ENCODE measurements around the gene LARGE1.

Gene LARGE1

DNA sequence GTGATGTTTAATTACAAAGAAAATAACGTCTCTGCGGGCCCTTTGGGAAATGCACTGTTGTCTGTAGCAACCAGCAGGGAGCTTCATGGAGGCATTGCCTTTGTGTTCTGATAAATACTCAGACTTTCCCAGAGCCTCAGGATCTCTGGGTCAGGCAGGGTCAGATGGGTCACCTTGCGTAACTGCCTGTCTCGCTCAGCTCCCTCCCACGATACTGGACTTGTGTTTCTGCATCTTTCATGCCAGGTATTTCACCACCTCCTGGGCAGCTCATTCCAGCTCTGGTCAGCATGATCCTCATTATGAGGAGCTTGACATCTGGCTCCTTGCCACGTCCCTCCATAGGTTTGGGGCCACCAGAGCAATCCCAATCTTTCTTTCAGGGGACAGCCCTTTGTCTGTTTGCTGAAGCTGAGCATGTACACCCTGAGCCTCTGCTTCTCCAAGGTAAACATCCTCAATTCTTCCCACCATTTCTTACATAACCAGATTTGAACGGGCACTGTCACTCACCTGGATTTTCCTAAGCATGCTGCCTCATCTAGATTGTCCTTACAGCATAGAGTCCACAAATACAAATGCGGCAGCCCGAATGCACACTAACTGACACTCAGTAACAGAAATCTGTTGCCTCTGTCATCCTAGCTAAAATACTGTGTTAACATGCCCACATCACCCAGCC, 162.3 kb downstream of the LARGE1 start:
- DNase-seq: no peak

GRCh38 chr22:33757041-33757801, 163.1 kb downstream of the LARGE1 start:
- DNase-seq: no peak

GRCh38 chr22:33756508-33756949, 163.7 kb downstream of the LARGE1 start:
- DNase-seq: no peak

GRCh38 chr22:33748714-33749113, 171.6 kb downstream of the LARGE1 start:
- no peak for DNase-seq

DNA sequence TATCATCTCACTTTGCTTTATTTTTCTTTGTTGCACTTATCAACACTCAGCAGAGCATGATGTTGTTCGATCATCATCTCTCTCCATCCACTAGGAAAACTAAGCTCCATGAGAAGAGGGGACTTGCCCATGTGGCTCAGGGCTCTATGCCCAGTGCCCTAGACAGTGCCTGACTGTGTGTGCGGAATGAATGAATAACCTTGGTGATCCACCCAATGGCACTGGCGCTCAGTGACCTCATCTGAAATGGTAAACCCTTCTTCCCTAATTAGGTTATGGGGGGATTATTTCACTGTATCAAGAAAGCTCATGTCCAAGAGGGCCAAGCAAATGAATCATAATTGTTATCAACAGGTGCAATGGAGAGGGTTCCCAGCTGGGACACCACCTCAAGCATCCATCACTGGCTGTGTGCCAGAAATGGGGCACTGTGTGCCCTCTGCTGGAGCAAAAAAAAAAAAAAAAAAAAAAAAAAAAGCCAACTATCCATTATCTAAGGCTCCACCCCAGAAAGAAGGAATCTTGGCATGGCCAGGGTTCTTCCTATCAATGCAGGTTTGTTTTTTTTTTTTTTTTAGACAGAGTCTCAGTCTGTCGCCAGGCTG, 172.6 kb downstream of the LARGE1 start:
- no peak for DNase-seq

GRCh38 chr22:33747029-33747428, 173.2 kb downstream of the LARGE1 start:
- no peak for DNase-seq

DNA sequence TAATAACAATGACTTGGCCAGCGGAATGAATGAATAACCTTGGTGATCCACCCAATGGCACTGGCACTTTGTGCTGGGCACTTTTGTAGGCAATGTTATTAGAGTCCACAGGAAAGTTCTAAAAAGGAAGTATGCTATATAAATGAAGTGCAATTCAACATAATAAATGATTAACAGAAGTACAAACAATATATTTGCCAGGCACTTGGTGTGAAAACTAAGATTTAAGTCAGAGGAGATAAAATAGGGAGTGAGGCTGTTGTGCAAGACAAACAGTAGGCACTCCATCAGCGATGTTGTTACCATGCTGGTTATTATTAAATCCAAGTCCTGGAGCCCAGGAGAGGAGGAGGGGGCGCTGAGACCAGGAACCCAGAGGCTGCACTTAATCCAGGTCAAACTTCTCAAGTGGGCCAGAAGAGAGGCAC, 173.8 kb downstream of the LARGE1 start:
- DNase-seq: no peak

DNA sequence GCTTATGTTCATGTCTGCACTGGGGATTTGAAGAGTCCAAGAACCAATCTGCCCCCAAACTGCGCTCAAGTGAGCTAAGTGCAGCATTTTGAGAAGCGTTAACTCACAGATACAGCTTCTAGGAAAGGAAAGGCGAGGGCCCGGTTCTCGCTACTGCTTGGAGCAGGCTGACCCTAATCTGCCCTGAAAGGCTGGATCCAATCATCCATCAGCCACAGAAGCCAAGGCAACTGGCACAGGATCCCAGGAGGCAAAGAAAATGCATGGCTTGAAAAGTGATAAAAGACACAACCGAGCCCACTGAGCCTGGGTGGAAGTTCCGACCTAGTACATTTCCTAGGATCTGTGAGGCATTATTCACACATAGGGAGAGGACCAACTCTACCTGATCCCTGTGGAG, 174.8 kb downstream of the LARGE1 start:
- no peak for DNase-seq

DNA sequence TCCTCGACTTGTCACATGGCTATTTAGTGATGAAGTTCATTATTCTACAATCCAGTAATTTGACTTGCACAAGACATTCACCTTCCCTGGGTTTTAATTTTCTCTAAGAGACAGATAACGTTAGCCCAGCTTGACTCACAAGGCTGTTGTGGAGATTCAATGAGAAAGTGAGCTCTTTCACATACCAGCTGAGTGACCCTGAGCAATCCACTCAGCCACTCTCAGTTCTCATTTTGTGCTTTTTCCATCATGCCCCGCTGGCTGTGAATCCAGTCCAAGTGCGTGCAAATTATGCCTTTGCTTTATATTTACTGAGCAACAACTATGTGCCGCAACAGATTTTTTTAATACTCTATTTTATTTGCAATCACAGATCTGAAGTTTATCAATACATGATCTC, 176.5 kb downstream of the LARGE1 start:
- DNase-seq: no peak

- no peak for DNase-seq
Observed at GRCh38 chr22:33741025-33741424, 179.3 kb downstream of the LARGE1 start.

- no peak for DNase-seq
Observed at GRCh38 chr22:33739516-33739915, 180.8 kb downstream of the LARGE1 start.

DNA sequence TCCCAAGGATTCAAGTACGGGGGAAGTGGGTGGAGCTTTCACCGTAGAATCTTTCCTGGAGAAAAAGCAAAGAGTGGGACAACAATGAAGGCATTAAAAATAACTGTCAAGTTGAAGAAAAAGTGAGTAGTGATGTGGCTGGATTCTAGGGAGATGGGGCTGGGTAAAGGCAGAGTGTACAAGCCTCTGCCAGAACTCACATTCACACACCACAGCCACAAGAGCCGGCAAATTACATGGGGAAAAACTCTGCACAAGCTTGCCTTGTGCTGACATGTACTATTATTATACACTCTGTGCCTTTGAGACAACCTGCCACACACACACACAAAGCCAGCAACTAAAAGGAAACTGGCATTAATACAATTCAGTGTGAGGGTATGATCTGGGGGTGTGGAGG, 182.6 kb downstream of the LARGE1 start:
- DNase-seq: no peak

GRCh38 chr22:33735978-33736377, 184.3 kb downstream of the LARGE1 start:
- DNase-seq: no peak

DNA sequence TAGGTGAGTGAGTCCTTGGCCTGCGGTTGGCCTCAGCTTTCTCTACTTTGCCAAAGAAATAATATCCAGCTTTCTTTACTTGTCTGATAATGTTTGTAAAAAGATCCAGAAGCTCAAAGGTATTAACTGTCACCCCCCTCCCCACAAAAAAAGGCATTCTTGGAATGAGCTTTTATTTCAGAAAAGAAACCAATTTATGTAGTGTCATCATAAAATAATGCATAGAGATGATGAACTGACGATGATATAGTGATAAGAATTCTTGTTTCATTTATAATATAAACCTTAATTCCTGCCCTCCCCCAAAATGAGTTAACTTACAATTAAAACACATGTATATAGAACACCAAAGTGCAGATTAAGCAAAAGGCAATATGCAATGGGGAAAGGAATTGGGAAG, 191.4 kb downstream of the LARGE1 start:
- no peak for DNase-seq

- no peak for DNase-seq
Observed at GRCh38 chr22:33726294-33726734, 194.0 kb downstream of the LARGE1 start.

- DNase-seq: no peak
Observed at GRCh38 chr22:33723915-33724314, 196.4 kb downstream of the LARGE1 start.

- DNase-seq: no peak
Observed at GRCh38 chr22:33722816-33723215, 197.5 kb downstream of the LARGE1 start.

DNA sequence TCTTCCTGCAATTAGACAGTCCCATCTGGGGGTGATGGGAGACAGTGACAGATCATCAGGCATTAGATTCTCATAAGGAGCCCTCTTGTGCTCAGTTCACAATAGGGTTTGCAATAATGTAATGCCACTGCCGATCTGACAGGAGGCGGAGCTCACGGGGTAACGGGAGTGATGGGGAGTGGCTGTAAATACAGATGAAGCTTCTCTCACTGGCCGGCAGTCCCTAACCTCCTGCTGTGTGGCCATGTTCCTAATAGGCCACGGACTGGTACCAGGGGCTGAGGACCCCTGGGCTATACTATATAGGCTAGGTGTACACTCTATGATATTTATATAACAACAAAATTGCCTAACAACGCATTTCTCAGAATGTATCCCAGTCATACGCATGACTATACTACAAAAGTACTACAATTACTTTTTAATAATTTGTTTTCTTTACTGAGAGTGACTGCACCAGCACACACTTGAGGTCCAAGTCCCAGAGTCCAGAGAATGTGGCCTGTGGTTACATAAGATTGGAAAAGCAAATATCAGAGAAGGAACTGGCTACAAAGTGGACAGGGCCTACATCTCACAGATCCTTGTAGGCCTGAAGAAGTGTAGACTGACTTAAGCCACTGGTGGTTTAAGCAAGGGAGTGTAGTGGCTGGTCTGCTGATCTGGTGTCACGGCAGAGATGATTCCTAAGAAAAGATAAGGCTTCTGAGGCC, 200.0 kb downstream of the LARGE1 start:
- DNase-seq: no peak

DNA sequence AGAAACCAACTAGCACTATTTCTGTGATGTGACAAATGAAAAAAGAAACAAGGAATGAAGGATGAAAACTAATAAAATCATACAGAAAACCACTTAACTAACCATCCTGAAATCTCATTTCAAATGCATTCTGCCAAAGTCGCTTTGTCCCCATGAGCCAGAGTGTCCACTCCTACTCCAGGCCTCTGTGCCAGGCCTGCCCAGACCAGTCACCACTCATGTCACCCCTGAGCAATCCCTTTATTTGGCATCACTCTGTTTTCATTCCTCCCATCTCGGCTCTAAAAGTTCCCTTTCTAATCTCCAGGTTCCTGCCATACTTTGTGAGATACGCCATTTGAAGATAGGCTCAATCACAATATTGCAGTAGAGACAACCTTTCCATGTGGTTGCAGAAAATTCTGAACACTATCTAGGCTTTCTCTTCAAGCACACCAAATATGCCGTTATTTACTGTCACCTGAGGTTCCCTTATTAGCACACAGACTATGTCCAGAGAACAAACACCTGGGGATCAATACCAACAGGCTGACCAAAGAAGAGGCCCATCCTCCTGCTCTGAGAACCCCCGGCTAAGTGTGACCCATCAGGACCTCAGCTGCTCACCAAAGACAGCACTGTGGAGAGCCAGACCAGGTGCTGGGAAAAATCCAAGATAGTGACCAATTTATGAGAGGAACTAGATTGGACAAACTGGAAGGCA, 202.4 kb downstream of the LARGE1 start:
- DNase-seq: no peak

GRCh38 chr22:33715237-33715985, 204.9 kb downstream of the LARGE1 start:
- DNase-seq: no peak

- no peak for DNase-seq
Observed at GRCh38 chr22:33710326-33710725, 209.9 kb downstream of the LARGE1 start.

DNA sequence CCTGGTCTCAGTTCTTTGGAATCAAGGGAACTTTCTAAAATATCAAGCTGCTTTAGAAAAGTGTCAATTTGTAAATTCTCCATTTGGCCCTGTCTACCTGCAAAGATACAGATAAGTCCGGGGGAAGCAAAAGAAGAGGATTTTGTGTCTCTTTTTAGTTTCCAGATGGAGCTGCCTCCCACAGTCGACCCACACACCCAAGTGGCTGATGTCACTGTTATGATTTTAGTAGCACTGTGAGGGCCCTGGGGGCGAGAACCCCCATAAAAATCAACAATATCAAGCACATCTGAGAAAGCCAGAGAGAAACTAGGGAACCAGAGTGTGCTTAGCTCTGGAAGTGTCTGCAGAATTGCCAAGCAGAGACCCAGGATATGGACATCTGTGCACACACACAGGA, 212.7 kb downstream of the LARGE1 start:
- DNase-seq: no peak

Measured in activated T-cell treated with anti-CD3 and anti-CD28 coated beads, Interleukin-2, amount 50 U/mL, for 1 hour (primary cell).